Right lobe of liver (tissue), 4 donors: ENCODE results near the gene ANO4.

Source experiments
- POLR2A ChIP-seq: fragments of 450-650 bp; IDR thresholded peaks from one replicate; pipeline ENCODE4 v1.6.1; 2017; ENCODE audit warnings: antibody characterized with exemption, mild to moderate bottlenecking
- TF ChIP-seq, protein P1 (sequence below), 4 donors: fragments of 200-600 bp in 3 of 4; fragments of 450-650 bp in 1 of 4; IDR thresholded peaks; one replicate each; pipeline versions ENCODE4 v1.5.1 to v1.8.0; 2016 to 2022; ENCODE audit warnings: antibody characterized with exemption in 4 of 4, mild to moderate bottlenecking in 2 of 4
- donor health status: DM: no; HTN: no; CAD: no.
- donor health status: DM: no; HTN: no; CAD: no.
- donor health status: DM: no; HTN: yes; CAD: no.

DNA sequence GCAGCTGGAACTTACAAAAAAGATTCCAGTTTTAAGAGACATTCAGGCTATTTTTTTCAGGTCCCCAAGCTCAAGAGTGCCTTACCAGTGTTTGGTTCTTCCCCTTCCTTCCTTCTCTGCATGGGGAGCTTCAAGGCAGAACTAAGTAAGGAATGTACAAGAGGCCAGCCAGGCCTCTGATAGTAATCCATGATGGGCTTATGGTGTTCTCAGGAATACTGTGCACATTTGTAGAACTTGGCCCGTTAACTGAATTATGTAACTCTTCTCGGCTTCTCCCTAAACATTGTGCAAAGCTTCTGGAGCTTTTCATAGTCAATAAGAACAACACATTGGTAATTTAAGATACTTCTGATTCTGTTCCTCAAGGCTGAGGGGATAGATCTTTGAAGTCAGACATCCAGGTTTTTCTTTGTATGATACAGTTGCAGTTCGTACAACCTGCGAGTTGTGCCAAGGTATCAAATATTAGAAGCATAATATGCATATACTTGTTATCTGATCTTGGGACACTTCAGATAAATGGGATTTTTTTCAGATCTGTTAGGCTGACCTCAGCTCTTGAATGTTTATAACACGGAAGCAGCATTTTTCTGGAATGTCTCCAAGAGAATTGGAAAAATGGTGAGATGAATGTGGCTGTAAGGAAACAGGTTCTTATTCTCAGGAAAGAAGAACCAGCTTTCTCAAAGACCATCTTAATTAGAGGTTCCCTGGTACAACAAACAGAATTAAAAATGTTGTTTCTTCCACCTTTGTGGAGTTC lies 148.6 kb downstream of the ANO4 start:
- TF ChIP-seq, protein P1, sequence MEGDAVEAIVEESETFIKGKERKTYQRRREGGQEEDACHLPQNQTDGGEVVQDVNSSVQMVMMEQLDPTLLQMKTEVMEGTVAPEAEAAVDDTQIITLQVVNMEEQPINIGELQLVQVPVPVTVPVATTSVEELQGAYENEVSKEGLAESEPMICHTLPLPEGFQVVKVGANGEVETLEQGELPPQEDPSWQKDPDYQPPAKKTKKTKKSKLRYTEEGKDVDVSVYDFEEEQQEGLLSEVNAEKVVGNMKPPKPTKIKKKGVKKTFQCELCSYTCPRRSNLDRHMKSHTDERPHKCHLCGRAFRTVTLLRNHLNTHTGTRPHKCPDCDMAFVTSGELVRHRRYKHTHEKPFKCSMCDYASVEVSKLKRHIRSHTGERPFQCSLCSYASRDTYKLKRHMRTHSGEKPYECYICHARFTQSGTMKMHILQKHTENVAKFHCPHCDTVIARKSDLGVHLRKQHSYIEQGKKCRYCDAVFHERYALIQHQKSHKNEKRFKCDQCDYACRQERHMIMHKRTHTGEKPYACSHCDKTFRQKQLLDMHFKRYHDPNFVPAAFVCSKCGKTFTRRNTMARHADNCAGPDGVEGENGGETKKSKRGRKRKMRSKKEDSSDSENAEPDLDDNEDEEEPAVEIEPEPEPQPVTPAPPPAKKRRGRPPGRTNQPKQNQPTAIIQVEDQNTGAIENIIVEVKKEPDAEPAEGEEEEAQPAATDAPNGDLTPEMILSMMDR (IDR thresholded peaks at IDR 0.05): no peak
- no peak for TF ChIP-seq POLR2A
